Measurements from ENCODE around the gene GAS6.

GAS6 gene

GRCh38 chr13:113887700-113888201, 23.9 kb upstream of the GAS6 start:
- DNase-seq (ENCODE audit: low spot score), result no peak

GRCh38 chr13:113886561-113887112, 22.8 kb upstream of the GAS6 start:
- DNase-seq (ENCODE audit: low spot score), result no peak

GRCh38 chr13:113884821-113885220, 20.9 kb upstream of the GAS6 start:
- DNase-seq (ENCODE audit: low spot score), result no peak

GRCh38 chr13:113883921-113884804, 20.3 kb upstream of the GAS6 start:
- no peak for DNase-seq (ENCODE audit: low spot score)

- DNase-seq (ENCODE audit: low spot score), result no peak
Measured at GRCh38 chr13:113883314-113883811, 19.5 kb upstream of the GAS6 start.

- no peak for DNase-seq (ENCODE audit: low spot score)
Measured at GRCh38 chr13:113882716-113883115, 18.8 kb upstream of the GAS6 start.

- no peak for DNase-seq (ENCODE audit: low spot score)
Measured at GRCh38 chr13:113882267-113882630, 18.4 kb upstream of the GAS6 start.

- no peak for DNase-seq (ENCODE audit: low spot score)
Measured at GRCh38 chr13:113881614-113882266, 17.9 kb upstream of the GAS6 start.

GRCh38 chr13:113880651-113881611, 17.1 kb upstream of the GAS6 start:
- DNase-seq (ENCODE audit: low spot score), result no peak

- DNase-seq (ENCODE audit: low spot score), result no peak
Measured at GRCh38 chr13:113879494-113880360, 15.9 kb upstream of the GAS6 start.

GRCh38 chr13:113879017-113879416, 15.1 kb upstream of the GAS6 start:
- DNase-seq (ENCODE audit: low spot score), result no peak

GRCh38 chr13:113877149-113877990, 13.5 kb upstream of the GAS6 start:
- DNase-seq (ENCODE audit: low spot score), result no peak

- no peak for DNase-seq (ENCODE audit: low spot score)
Measured at GRCh38 chr13:113876346-113877148, 12.7 kb upstream of the GAS6 start.

- DNase-seq (ENCODE audit: low spot score), result no peak
Measured at GRCh38 chr13:113875837-113876281, 12.0 kb upstream of the GAS6 start.

GRCh38 chr13:113875429-113875815, 11.5 kb upstream of the GAS6 start:
- DNase-seq (ENCODE audit: low spot score), result no peak

- DNase-seq (ENCODE audit: low spot score), result no peak
Measured at GRCh38 chr13:113874579-113875428, 10.9 kb upstream of the GAS6 start.

- no peak for DNase-seq (ENCODE audit: low spot score)
Measured at GRCh38 chr13:113874177-113874576, 10.3 kb upstream of the GAS6 start.

- no peak for DNase-seq (ENCODE audit: low spot score)
Measured at GRCh38 chr13:113869263-113869662, 5.4 kb upstream of the GAS6 start.
